GM19452 (cell line): ENCODE measurements around the gene ADAD2.

Source experiments
- ATAC-seq: cut with Tn5 transposase; IDR thresholded peaks from one replicate; pipeline ENCODE4 v1.9.1; 2021; ENCODE audit not compliant: unreplicated experiment

ADAD2 gene

GRCh38 chr16:84244728-84245127 is 53.8 kb downstream of the ADAD2 start:
- no peak for ATAC-seq

- ATAC-seq = no peak
Observed at GRCh38 chr16:84245956-84246678, 55.2 kb downstream of the ADAD2 start.

- ATAC-seq = no peak
Observed at GRCh38 chr16:84246679-84247077, 55.7 kb downstream of the ADAD2 start.
